ENCODE results near the gene CLUH.

Gene CLUH

GRCh38 chr17:2718150-2718938, 6.8 kb upstream of the CLUH start:
- no peak for DNase-seq (ENCODE audit: low spot score)

GRCh38 chr17:2716649-2717048, 5.1 kb upstream of the CLUH start:
- no peak for DNase-seq (ENCODE audit: low spot score)

- no peak for DNase-seq (ENCODE audit: low spot score)
These were observed 2.3 kb upstream of the CLUH start for GRCh38 chr17:2713881-2714280.

GRCh38 chr17:2712300-2713043, 908 bp upstream of the CLUH start:
- DNase-seq (ENCODE audit: low spot score): no peak

- peak; percentile 44 for DNase-seq (ENCODE audit: low spot score)
These were observed 559 bp downstream of the CLUH start for GRCh38 chr17:2710803-2711607.

- DNase-seq (ENCODE audit: low spot score): no peak
These were observed 1.3 kb downstream of the CLUH start for GRCh38 chr17:2710071-2710802.

GRCh38 chr17:2709183-2709661, 2.3 kb downstream of the CLUH start:
- no peak for DNase-seq (ENCODE audit: low spot score)

GRCh38 chr17:2708585-2709182, 2.9 kb downstream of the CLUH start:
- no peak for DNase-seq (ENCODE audit: low spot score)

- peak; percentile 48 for DNase-seq (ENCODE audit: low spot score)
These were observed 3.6 kb downstream of the CLUH start for GRCh38 chr17:2707721-2708584.

- DNase-seq (ENCODE audit: low spot score): no peak
These were observed 4.6 kb downstream of the CLUH start for GRCh38 chr17:2706911-2707510.

GRCh38 chr17:2705888-2706795, 5.4 kb downstream of the CLUH start:
- DNase-seq (ENCODE audit: low spot score): no peak

- DNase-seq (ENCODE audit: low spot score): peak; percentile 89
These were observed 6.3 kb downstream of the CLUH start for GRCh38 chr17:2705263-2705662.

GRCh38 chr17:2704890-2705248, 6.7 kb downstream of the CLUH start:
- no peak for DNase-seq (ENCODE audit: low spot score)

GRCh38 chr17:2704031-2704889, 7.3 kb downstream of the CLUH start:
- DNase-seq (ENCODE audit: low spot score): no peak

GRCh38 chr17:2703606-2704005, 8.0 kb downstream of the CLUH start:
- no peak for DNase-seq (ENCODE audit: low spot score)

- no peak for DNase-seq (ENCODE audit: low spot score)
These were observed 8.4 kb downstream of the CLUH start for GRCh38 chr17:2703181-2703580.

- DNase-seq (ENCODE audit: low spot score): no peak
These were observed 9.4 kb downstream of the CLUH start for GRCh38 chr17:2701996-2702741.
